A549 (cell line): ENCODE results near the gene PRKCZ. TPM values are rescaled to one million over a fixed set of nuclear protein-coding genes. Genes with fewer than 3 reads are reported as not detected.

Source experiments
- ATAC-seq, 2 experiments: fragments of 200-7000 bp in 1 of 2; fragments of >200 bp in 1 of 2; cut with Nextera tagmentation in 1 of 2; cut with Tn5 transposase in 1 of 2; 3 replicates each; pipeline versions ENCODE4 v1.8.0 to v1.9.1; 2018 to 2020; ENCODE audit warnings: mild to moderate bottlenecking in 1 of 2, moderate library complexity in 1 of 2
- CTCF ChIA-PET: fragments of 300-600 bp; sonication (Branson Sonifier 250); formaldehyde crosslinking; extraction: SDS; loops from one replicate; lab custom pipeline; 2021; ENCODE audit warnings: antibody characterized with exemption, inconsistent platforms; lab: Yijun Ruan, JAX
- POLR2A ChIA-PET: fragments of 350-600 bp; formaldehyde crosslinking; extraction: SDS; loops from one replicate; lab custom pipeline; 2021; ENCODE audit warnings: antibody characterized with exemption, inconsistent platforms; lab: Yijun Ruan, JAX
- DNase-seq, 2 experiments: peaks; one replicate each; pipeline versions ENCODE4 v3.0.0 to v3.0.0-alpha.2; 2011 to 2016; ENCODE audit warnings: low read depth in 1 of 2, low spot score in 1 of 2
- FAIRE-seq: peaks from 2 replicates; lab custom pipeline; 2011; peaks lifted over from hg19 to GRCh38; lab: Jason Lieb, UNC
- H3K27ac ChIP-seq, 2 experiments: fragments of >200 bp; sonication (Bioruptor Twin); formaldehyde crosslinking; 3 replicates each; pipeline ENCODE4 v1.5.1; 2016 to 2017
- H3K4me1 ChIP-seq: fragments of >200 bp; sonication (Bioruptor Twin); formaldehyde crosslinking; 3 replicates; pipeline ENCODE4 v1.6.1; 2016
- H3K4me2 ChIP-seq: fragments of >200 bp; sonication (Bioruptor Twin); formaldehyde crosslinking; 3 replicates; pipeline ENCODE4 v1.6.1; 2016
- H3K4me3 ChIP-seq: fragments of >200 bp; sonication (Bioruptor Twin); formaldehyde crosslinking; 3 replicates; pipeline ENCODE4 v1.5.1; 2016
- H3K9me3 ChIP-seq: fragments of >200 bp; sonication (Bioruptor Twin); formaldehyde crosslinking; 3 replicates; pipeline ENCODE4 v1.6.1; 2016
- CEBPB ChIP-seq, 2 experiments: fragments of >200 bp in 1 of 2; sonication (Bioruptor Twin) in 1 of 2; formaldehyde crosslinking in 1 of 2; IDR thresholded peaks; 2 replicates each; pipeline ENCODE4 v1.6.1; 2012 to 2016
- CTCF ChIP-seq: fragments of >200 bp; sonication (Bioruptor Twin); formaldehyde crosslinking; IDR thresholded peaks from 3 replicates; pipeline ENCODE4 v1.5.1; 2016
- ESRRA ChIP-seq: fragments of 150-350 bp; IDR thresholded peaks from 2 replicates; pipeline ENCODE4 v1.6.1; 2014; ENCODE audit warnings: mild to moderate bottlenecking, low read length, borderline replicate concordance
- FOXS1 ChIP-seq: fragments of 250-450 bp; sonication (Bioruptor Pico); IDR thresholded peaks from 2 replicates; pipeline ENCODE4 v1.5.0; 2020; ENCODE audit warnings: mild to moderate bottlenecking, moderate library complexity
- HMGXB4 ChIP-seq: fragments of 250-450 bp; sonication (Bioruptor Pico); IDR thresholded peaks from 2 replicates; pipeline ENCODE4 v1.5.0; 2021; ENCODE audit warnings: mild to moderate bottlenecking, moderate library complexity, borderline replicate concordance
- HOXB13 ChIP-seq: fragments of 250-450 bp; sonication (Bioruptor Pico); IDR thresholded peaks from 2 replicates; pipeline ENCODE4 v1.5.0; 2020; ENCODE audit warnings: low read depth, mild to moderate bottlenecking, moderate library complexity
- JUNB ChIP-seq: fragments of >200 bp; sonication (Bioruptor Twin); formaldehyde crosslinking; IDR thresholded peaks from 2 replicates; pipeline ENCODE4 v1.6.1; 2016
- KDM1A ChIP-seq: fragments of 200-600 bp; sonication (generic); IDR thresholded peaks from 2 replicates; pipeline ENCODE4 v1.6.1; 2016; ENCODE audit warnings: low read depth, mild to moderate bottlenecking
- KDM5A ChIP-seq: fragments of 200-600 bp; sonication (generic); IDR thresholded peaks from 2 replicates; pipeline ENCODE4 v1.6.1; 2016; ENCODE audit warnings: antibody characterized with exemption, mild to moderate bottlenecking
- MAX ChIP-seq: IDR thresholded peaks from 2 replicates; pipeline ENCODE4 v1.6.1; 2012
- MAZ ChIP-seq: fragments of 150-350 bp; IDR thresholded peaks from 2 replicates; pipeline ENCODE4 v1.6.1; 2014; ENCODE audit warnings: antibody characterized with exemption, low read depth, low read length, borderline replicate concordance
- POLR2A ChIP-seq: IDR thresholded peaks from 2 replicates; pipeline ENCODE4 v1.6.1; 2012; ENCODE audit warnings: mild to moderate bottlenecking, low read length
- RFX5 ChIP-seq: fragments of 450-650 bp; IDR thresholded peaks from 2 replicates; pipeline ENCODE4 v1.7.1; 2014; ENCODE audit warnings: antibody characterized with exemption, mild to moderate bottlenecking, moderate library complexity
- TFCP2L1 ChIP-seq: fragments of 250-450 bp; sonication (Bioruptor Pico); IDR thresholded peaks from 2 replicates; pipeline ENCODE4 v1.5.0; 2021; ENCODE audit warnings: mild to moderate bottlenecking
- ZC3H11A ChIP-seq: fragments of 450-650 bp; IDR thresholded peaks from 2 replicates; pipeline ENCODE4 v1.6.1; 2014; ENCODE audit warnings: antibody characterized with exemption, mild to moderate bottlenecking
- WGBS: methylation state at CpG from one replicate; pipeline ENCODE4 v1.1.6; 2017; ENCODE audit errors: missing lambda C conversion rate; 5-methylcytosine and 5-hydroxymethylcytosine counted together
- polyA plus RNA-seq, 4 experiments: library from polyadenylated mRNA; depleted of rRNA in 3 of 4; stranded (reverse); fragments of >200 nt; fragmentation: RNase III in 1 of 4; extraction: RNeasy Plus Mini Kit Qiagen cat#74134 plus additional on column Dnase treatment in 1 of 4; gene quantifications; 2 replicates in 3 of 4; 3 replicates in 1 of 4; pipeline ENCODE4 v1.2.3, GENCODE V29; 2011 to 2017
- TF ChIP-seq, protein P1 (sequence below): fragments of >200 bp; sonication (Bioruptor Twin); formaldehyde crosslinking; IDR thresholded peaks from 2 replicates; pipeline ENCODE4 v1.6.1; 2016

PRKCZ gene
- polyA plus RNA-seq, 2 of the 4 experiments (the other 2 are of a cell fraction) = 9.5 to 9.8 TPM

DNA sequence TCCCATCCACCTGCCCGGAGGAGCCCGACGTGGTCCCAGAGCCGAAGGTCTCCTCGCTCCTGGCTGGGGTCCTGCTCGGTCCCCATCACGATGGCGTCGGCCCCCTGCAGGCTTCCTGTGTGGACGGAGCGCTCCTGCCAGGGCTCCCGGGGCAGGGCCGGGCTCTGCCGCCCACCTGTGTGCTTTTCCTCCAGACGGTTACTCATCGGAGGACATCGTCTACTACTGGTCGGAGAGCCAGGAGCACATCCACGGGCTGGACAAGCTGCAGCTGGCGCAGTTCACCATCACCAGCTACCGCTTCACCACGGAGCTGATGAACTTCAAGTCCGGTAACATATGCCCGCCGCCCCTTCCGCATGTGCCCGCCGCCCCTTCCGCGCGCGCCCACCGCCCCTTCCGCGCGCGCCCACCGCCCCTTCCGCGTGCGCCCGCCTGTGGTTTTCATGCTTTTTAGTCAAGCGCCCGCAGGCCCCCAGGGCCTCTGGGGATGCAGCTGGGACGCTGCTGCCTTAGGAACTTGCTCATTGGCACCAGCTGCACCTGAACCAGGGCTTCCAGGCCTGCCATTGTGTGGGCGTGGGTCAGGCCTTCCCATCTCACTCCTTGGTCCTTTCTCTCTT lies 22.1 kb upstream of the PRKCZ start:
- Histone ChIP-seq H3K4me2 (no peak overlapping the region), H3K27ac (no peak overlapping the region), H3K9me3 (no peaks in the 10 kb centered on the region), H3K4me1 (no peaks in the 10 kb centered on the region), H3K4me3 (no peak overlapping the region)
- ATAC-seq (no peak), DNase-seq (no peak), FAIRE-seq (no peak)
- CTCF ChIA-PET = interaction anchor here (0.5 to 1.4 kb wide), 4 partner anchors 13 to 172 kb away, joined by 3 to 5 read pairs (median 4); no protein-coding TSS in a partner anchor
- TF ChIP-seq FOXS1 (CRISPR knock-in tag) (no peak), KDM1A (no peak), MAX (no peak), CEBPB (IDR thresholded peaks at IDR 0.05) (no peak), CTCF (no peak), MAZ (no peak)
- TF ChIP-seq, protein P1, sequence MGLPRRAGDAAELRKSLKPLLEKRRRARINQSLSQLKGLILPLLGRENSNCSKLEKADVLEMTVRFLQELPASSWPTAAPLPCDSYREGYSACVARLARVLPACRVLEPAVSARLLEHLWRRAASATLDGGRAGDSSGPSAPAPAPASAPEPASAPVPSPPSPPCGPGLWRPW = no peak
- POLR2A ChIA-PET = no interaction called here
- WGBS = 83% methylated on average over 32 of the region's 46 CpGs

DNA sequence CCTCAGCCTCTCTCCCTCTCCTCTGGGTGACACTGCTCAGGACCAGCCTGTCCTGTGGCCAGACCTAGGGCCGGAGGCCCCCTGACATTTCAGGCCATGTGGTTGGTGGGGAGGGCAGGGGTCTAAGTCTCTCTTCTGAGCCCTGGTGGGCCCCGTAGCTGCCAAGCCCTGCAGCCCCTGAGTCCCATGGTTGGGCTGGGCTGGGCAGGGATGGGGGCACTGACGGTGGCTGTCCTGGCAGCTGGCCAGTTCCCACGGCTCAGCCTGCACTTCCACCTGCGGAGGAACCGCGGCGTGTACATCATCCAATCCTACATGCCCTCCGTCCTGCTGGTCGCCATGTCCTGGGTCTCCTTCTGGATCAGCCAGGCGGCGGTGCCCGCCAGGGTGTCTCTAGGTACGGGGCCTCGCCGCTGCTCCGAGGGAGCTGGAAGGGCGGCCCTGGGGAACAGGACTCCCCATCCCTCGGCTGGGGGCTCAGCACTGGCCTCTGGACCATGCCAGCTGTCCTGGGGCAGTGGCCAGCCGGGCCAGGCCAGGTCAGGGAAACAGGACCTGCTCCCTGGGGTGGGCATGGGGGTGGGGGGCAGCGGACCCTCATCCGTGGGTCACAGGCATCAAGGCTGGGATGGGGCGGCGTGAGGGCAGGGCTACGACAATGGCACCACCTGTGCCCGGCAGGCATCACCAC lies 21.2 kb upstream of the PRKCZ start:
- Histone ChIP-seq H3K27ac (no peak overlapping the region), H3K9me3 (no peaks in the 10 kb centered on the region), H3K4me2 (no peak overlapping the region), H3K4me3 (no peak overlapping the region), H3K4me1 (no peaks in the 10 kb centered on the region)
- ATAC-seq = no peak
- CTCF ChIA-PET = interaction anchor here (1.2 to 3.8 kb wide), 4 partner anchors 11 to 93 kb away, joined by 3 to 20 read pairs (median 8); no protein-coding TSS in a partner anchor
- DNase-seq = no peak
- 85% methylated on average over 9 of the region's 26 CpGs for WGBS
- no peak for FAIRE-seq
- POLR2A ChIA-PET = no interaction called here
- TF ChIP-seq HOXB13 (CRISPR knock-in tag) (no peak), POLR2A (no peak), ZC3H11A (no peak), KDM5A (no peak), JUNB (no peak), TFCP2L1 (no peak), ESRRA (no peak), HMGXB4 (CRISPR knock-in tag) (no peak)
- TF ChIP-seq, all 56 proteins: peak for 0

- no peak overlapping the region for H3K4me2 ChIP-seq
- FAIRE-seq = no peak
- no peak for ATAC-seq
- 65% methylated on average over 9 of the region's 15 CpGs for WGBS
- TF ChIP-seq ZC3H11A (no peak), RFX5 (no peak), CTCF (no peak)
- TF ChIP-seq, all 56 proteins: peak for 0
- POLR2A ChIA-PET = no interaction called here
- DNase-seq = no peak
- Histone ChIP-seq H3K4me3 (no peak overlapping the region), H3K9me3 (no peaks in the 10 kb centered on the region), H3K27ac (no peak overlapping the region), H3K4me1 (no peaks in the 10 kb centered on the region)
- CTCF ChIA-PET = interaction anchor here (2.9 to 3.8 kb wide), 2 partner anchors 11 to 16 kb away, joined by 10 to 20 read pairs; no protein-coding TSS in a partner anchor
Observed at GRCh38 chr1:2029561-2029960, 20.6 kb upstream of the PRKCZ start.
